ENCODE measurements around the gene MIOS. TPM values are rescaled to one million over a fixed set of nuclear protein-coding genes. Genes with fewer than 3 reads are reported as not detected.

The MIOS gene
- total and polyA plus RNA-seq, 9 of the 15 experiments (the other 6 are each of a cell fraction or from before 2014, with no cell fraction given): 7.8 to 47.8 (median 30.6) TPM

DNA sequence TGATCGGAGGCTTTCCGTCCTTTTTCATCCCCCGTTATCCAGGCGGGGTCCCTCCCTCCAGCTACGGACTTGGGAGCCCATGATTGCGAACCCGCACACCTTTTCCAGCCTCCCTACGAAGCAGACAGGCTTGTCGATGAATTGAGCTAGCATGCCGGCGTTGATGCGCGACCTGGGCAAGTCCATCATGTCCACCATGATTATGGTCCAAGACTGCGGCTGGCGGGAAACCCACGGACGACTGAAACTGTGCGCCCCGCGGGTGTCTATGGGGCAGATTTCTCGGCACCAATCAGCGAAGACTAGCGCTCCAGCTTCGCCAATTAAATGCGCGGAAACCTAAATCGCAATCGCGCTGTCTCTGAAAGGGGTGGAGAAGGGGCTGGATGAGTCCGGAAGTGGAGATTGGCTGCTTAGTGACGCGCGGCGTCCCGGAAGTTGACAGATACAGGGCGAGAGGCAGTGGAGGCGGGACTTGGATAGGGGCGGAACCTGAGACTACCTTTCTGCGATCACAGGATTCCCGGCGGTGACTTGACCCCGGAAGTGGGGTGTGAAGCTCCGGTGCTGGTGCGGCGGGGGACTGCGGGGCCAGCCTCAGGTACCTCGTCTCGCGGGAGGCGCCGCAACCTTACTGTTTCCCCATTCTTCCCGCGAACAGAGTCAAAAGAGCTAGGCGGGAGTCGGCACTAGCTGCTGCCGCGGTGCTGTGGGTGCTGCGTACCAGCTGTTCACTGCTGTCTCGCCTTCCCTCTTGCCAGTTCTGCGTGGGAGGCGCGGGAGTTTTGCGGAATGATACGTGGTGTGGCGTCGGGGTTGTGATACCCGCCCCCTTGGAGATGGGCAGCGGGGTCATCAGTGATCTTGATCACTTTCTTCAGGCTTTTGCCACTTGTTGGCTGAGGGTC, 73.8 kb downstream of the MIOS start, which contains the start of gene UMAD1 (continued):
- TF ChIP-seq, protein P1, sequence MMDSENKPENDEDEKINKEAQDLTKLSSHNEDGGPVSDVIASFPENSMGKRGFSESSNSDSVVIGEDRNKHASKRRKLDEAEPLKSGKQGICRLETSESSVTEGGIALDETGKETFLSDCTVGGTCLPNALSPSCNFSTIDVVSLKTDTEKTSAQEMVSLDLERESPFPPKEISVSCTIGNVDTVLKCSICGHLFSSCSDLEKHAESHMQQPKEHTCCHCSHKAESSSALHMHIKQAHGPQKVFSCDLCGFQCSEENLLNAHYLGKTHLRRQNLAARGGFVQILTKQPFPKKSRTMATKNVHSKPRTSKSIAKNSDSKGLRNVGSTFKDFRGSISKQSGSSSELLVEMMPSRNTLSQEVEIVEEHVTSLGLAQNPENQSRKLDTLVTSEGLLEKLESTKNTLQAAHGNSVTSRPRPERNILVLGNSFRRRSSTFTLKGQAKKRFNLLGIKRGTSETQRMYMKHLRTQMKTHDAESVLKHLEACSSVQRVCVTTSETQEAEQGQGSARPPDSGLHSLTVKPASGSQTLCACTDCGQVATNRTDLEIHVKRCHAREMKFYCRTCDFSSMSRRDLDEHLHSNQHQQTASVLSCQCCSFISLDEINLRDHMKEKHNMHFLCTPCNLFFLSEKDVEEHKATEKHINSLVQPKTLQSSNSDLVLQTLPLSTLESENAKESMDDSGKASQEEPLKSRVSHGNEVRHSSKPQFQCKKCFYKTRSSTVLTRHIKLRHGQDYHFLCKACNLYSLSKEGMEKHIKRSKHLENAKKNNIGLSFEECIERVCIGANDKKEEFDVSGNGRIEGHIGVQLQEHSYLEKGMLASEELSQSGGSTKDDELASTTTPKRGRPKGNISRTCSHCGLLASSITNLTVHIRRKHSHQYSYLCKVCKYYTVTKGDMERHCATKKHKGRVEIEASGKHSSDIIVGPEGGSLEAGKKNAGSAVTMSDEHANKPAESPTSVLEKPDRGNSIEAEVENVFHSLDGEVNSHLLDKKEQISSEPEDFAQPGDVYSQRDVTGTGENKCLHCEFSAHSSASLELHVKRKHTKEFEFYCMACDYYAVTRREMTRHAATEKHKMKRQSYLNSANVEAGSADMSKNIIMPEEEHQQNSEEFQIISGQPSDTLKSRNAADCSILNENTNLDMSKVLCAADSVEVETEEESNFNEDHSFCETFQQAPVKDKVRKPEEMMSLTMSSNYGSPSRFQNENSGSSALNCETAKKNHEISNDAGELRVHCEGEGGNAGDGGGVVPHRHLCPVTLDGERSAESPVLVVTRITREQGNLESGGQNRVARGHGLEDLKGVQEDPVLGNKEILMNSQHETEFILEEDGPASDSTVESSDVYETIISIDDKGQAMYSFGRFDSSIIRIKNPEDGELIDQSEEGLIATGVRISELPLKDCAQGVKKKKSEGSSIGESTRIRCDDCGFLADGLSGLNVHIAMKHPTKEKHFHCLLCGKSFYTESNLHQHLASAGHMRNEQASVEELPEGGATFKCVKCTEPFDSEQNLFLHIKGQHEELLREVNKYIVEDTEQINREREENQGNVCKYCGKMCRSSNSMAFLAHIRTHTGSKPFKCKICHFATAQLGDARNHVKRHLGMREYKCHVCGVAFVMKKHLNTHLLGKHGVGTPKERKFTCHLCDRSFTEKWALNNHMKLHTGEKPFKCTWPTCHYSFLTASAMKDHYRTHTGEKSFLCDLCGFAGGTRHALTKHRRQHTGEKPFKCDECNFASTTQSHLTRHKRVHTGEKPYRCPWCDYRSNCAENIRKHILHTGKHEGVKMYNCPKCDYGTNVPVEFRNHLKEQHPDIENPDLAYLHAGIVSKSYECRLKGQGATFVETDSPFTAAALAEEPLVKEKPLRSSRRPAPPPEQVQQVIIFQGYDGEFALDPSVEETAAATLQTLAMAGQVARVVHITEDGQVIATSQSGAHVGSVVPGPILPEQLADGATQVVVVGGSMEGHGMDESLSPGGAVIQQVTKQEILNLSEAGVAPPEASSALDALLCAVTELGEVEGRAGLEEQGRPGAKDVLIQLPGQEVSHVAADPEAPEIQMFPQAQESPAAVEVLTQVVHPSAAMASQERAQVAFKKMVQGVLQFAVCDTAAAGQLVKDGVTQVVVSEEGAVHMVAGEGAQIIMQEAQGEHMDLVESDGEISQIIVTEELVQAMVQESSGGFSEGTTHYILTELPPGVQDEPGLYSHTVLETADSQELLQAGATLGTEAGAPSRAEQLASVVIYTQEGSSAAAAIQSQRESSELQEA (IDR thresholded peaks at IDR 0.05; ENCODE audit: low read depth): no peak
- TF ChIP-seq CREM (IDR thresholded peaks at IDR 0.05; ENCODE audit: low read depth): peak; percentile 82
- peak; percentile 52 for TF ChIP-seq L3MBTL2 (IDR thresholded peaks at IDR 0.05)
- TF ChIP-seq ZNF143 (CRISPR knock-in tag; IDR thresholded peaks at IDR 0.05): peak; percentile 73
- TF ChIP-seq FOSL1 (tag; conservative IDR thresholded peaks at IDR 0.05): peak; percentile 40
- peak; percentile 20; the same call in 1 of the 2 replicates for TF ChIP-seq XRCC5 (IDR thresholded peaks at IDR 0.05; ENCODE audit: low read depth, low read length)
- TF ChIP-seq REST (IDR thresholded peaks at IDR 0.05; ENCODE audit: borderline replicate concordance): no peak
- TF ChIP-seq REST (CRISPR knock-in tag; IDR thresholded peaks at IDR 0.05; ENCODE audit: low read depth): 0 out of 2 replicates have a peak, but pooled peaks have one; percentile 46
- no peak for TF ChIP-seq MLX (CRISPR knock-in tag; conservative IDR thresholded peaks at IDR 0.05)
- TF ChIP-seq ZNF316 (IDR thresholded peaks at IDR 0.05): no peak

All from K562 (cell line).